Naive thymus-derived CD8-positive, alpha-beta T cell (primary cell): ENCODE measurements around the gene HAGHL. TPM values are rescaled to one million over a fixed set of nuclear protein-coding genes. Genes with fewer than 3 reads are reported as not detected.

ENCODE experiments used
- ATAC-seq, 2 donors: fragments of 150-1000 bp; cut with Tn5 transposase in 1 of 2; sonication (Bioruptor Pico), chemical (Tn5 transposase) in 1 of 2; 1 replicate in 1 of 2; 2 replicates in 1 of 2; pipeline ENCODE4 v1.10.0; 2021; ENCODE audit warnings: mild to moderate bottlenecking in 2 of 2, moderate library complexity in 2 of 2
- POLR2A ChIA-PET: fragments of 350-600 bp; sonication (Branson Sonifier 250); formaldehyde crosslinking; loops from one replicate; lab custom pipeline; 2021; ENCODE audit warnings: antibody characterized with exemption; lab: Charles Lee
- DNase-seq, 10 donors: peaks; one replicate each; pipeline versions ENCODE4 v3.0.0 to v3.0.0-alpha.2; 2020 to 2022
- H3K27ac Mint-ChIP-seq, 10 donors: one replicate each; pipeline ENCODE4 v1.8.0; 2020 to 2022; ENCODE audit warnings: mild to moderate bottlenecking in 10 of 10, mixed read lengths in 10 of 10, moderate library complexity in 4 of 10, inconsistent platforms in 1 of 10
- H3K27me3 Mint-ChIP-seq, 5 donors: one replicate each; pipeline ENCODE4 v1.8.0; 2021 to 2022; ENCODE audit warnings: mixed read lengths in 5 of 5
- H3K36me3 Mint-ChIP-seq, 3 donors: one replicate each; pipeline ENCODE4 v1.8.0; 2020 to 2022; ENCODE audit warnings: mixed read lengths in 3 of 3, mild to moderate bottlenecking in 2 of 3, inconsistent platforms in 1 of 3
- H3K4me1 Mint-ChIP-seq, 4 donors: one replicate each; pipeline ENCODE4 v1.8.0; 2021 to 2022; ENCODE audit warnings: mixed read lengths in 4 of 4
- H3K4me3 Mint-ChIP-seq, 10 donors: one replicate each; pipeline ENCODE4 v1.8.0; 2020 to 2022; ENCODE audit warnings: mild to moderate bottlenecking in 10 of 10, mixed read lengths in 10 of 10, moderate library complexity in 6 of 10, inconsistent platforms in 1 of 10
- H3K9me3 Mint-ChIP-seq, 9 donors: one replicate each; pipeline ENCODE4 v1.8.0; 2020 to 2022; ENCODE audit warnings: mixed read lengths in 9 of 9, mild to moderate bottlenecking in 3 of 9, inconsistent platforms in 1 of 9, moderate library complexity in 1 of 9
- polyA plus RNA-seq, 3 donors: library from polyadenylated mRNA; unstranded; fragments of 300-500 nt; fragmentation: Illumina TruSeq; gene quantifications; one replicate each; pipeline ENCODE4 v1.2.3, GENCODE V29; 2021
- total RNA-seq, 8 experiments: library from RNA in 2 of 8; stranded (reverse) in 2 of 8; gene quantifications; one replicate each; pipeline ENCODE4 v1.2.3 and lab custom pipeline; 2021 to 2026

Gene HAGHL
- total and polyA plus RNA-seq, 5 experiments from 2014 or later, result 5.0 to 67.0 (median 6.2) TPM

- peak overlapping the region in 1 of 10 donors; percentile 62 for H3K27ac Mint-ChIP-seq
- DNase-seq (no peak), ATAC-seq (no peak)
- H3K27me3 Mint-ChIP-seq, result peaks cover 0 to 2% (median 0%) of the 10 kb centered on the region in 5 donors
- H3K4me1 Mint-ChIP-seq, result peaks cover 15 to 47% (median 40%) of the 10 kb centered on the region in 4 donors
- POLR2A ChIA-PET, result interaction anchor here (1.9 to 21.0 kb wide), 4 partner anchors 17 to 68 kb away, joined by 4 to 411 read pairs (median 11); partner anchors contain the start of genes CCDC78, CIAO3, HAGHL and JMJD8
- H3K4me3 Mint-ChIP-seq, result peak overlapping the region in 1 of 10 donors; percentile 32
- no peaks in the 10 kb centered on the region for H3K36me3 Mint-ChIP-seq
- no peaks in the 10 kb centered on the region for H3K9me3 Mint-ChIP-seq
These were observed 9.3 kb upstream of the HAGHL start for GRCh38 chr16:717450-718245.

GRCh38 chr16:718389-718788, 8.5 kb upstream of the HAGHL start:
- ATAC-seq (no peak), DNase-seq (no peak)
- Mint-ChIP-seq H3K4me3 (peak overlapping the region in 3 of 10 donors; percentile 80 to 95 (median 91)), H3K4me1 (peaks cover 19 to 50% (median 44%) of the 10 kb centered on the region in 4 donors), H3K27me3 (no peaks in the 10 kb centered on the region), H3K27ac (peak overlapping the region in 3 of 10 donors; percentile 40 to 83 (median 51)), H3K9me3 (no peaks in the 10 kb centered on the region), H3K36me3 (no peaks in the 10 kb centered on the region)
- POLR2A ChIA-PET, result interaction anchor here (4.1 to 21.0 kb wide), 2 partner anchors 16 to 69 kb away, joined by 21 to 411 read pairs; partner anchors contain the start of genes CCDC78, CHTF18, CIAO3 and HAGHL

- DNase-seq (no peak), ATAC-seq (no peak)
- Mint-ChIP-seq H3K27ac (peak overlapping the region; percentile 32 to 90 (median 78)), H3K9me3 (no peaks in the 10 kb centered on the region), H3K4me1 (peaks cover 21 to 53% (median 44%) of the 10 kb centered on the region in 4 donors), H3K4me3 (peak overlapping the region; percentile 61 to 95 (median 84)), H3K36me3 (no peaks in the 10 kb centered on the region), H3K27me3 (no peaks in the 10 kb centered on the region)
- POLR2A ChIA-PET, result interaction anchor here (1.2 to 21.0 kb wide), 3 partner anchors 16 to 69 kb away, joined by 3 to 411 read pairs (median 21); partner anchors contain the start of genes CCDC78, CHTF18, CIAO3 and HAGHL
These were observed 8.0 kb upstream of the HAGHL start for GRCh38 chr16:718922-719321.

- Mint-ChIP-seq H3K27ac (peak overlapping the region; percentile 63 to 96 (median 88)), H3K4me3 (peak overlapping the region; percentile 79 to 95 (median 87)), H3K27me3 (no peaks in the 10 kb centered on the region), H3K4me1 (peaks cover 21 to 48% (median 41%) of the 10 kb centered on the region in 4 donors), H3K36me3 (no peaks in the 10 kb centered on the region), H3K9me3 (no peaks in the 10 kb centered on the region)
- DNase-seq (peak in 2 of 10 donors; percentile 53 to 55), ATAC-seq (peak; percentile 4 to 5)
- POLR2A ChIA-PET, result interaction anchor here (0.5 to 21.0 kb wide), 13 partner anchors 15 to 319 kb away, joined by 3 to 411 read pairs (median 3); partner anchors contain the start of genes CCDC78, CHTF18, CIAO3 and HAGHL
These were observed 7.0 kb upstream of the HAGHL start for GRCh38 chr16:719815-720446.

GRCh38 chr16:720447-720989, 6.4 kb upstream of the HAGHL start:
- Mint-ChIP-seq H3K36me3 (no peaks in the 10 kb centered on the region), H3K27me3 (no peaks in the 10 kb centered on the region), H3K9me3 (no peaks in the 10 kb centered on the region), H3K4me1 (peaks cover 21 to 52% (median 41%) of the 10 kb centered on the region in 4 donors), H3K27ac (peak overlapping the region; percentile 63 to 96 (median 88)), H3K4me3 (peak overlapping the region; percentile 79 to 95 (median 87))
- peak; percentile 19 to 27 for ATAC-seq
- POLR2A ChIA-PET, result interaction anchor here (0.7 to 21.0 kb wide), 16 partner anchors 8 to 320 kb away, joined by 3 to 411 read pairs (median 4); partner anchors contain the start of genes CCDC78, CHTF18, CIAO3 and HAGHL
- DNase-seq, result peak in 5 of 10 donors; percentile 33 to 47 (median 41)

GRCh38 chr16:720990-721764, 5.7 kb upstream of the HAGHL start, which contains the start of gene ANTKMT:
TSS of gene ANTKMT (plus strand) at chr16:721146. CDS start at chr16:721275, 129 bp downstream.
- Mint-ChIP-seq H3K9me3 (no peaks in the 10 kb centered on the region), H3K4me3 (peak within 1 kb of the TSS; percentile 79 to 95 (median 87)), H3K4me1 (peaks cover 25 to 51% (median 38%) of the 10 kb centered on the region in 4 donors), H3K36me3 (no peaks in the 10 kb centered on the region), H3K27ac (peak within 1 kb of the TSS; percentile 69 to 96 (median 91)), H3K27me3 (no peaks in the 10 kb centered on the region)
- POLR2A ChIA-PET, result interaction anchor here (0.8 to 21.0 kb wide), 14 partner anchors 9 to 321 kb away, joined by 3 to 411 read pairs (median 4); partner anchors contain the start of genes CCDC78, CHTF18, CIAO3 and HAGHL
- peak; percentile 71 for ATAC-seq
- DNase-seq, result peak; percentile 66 to 83 (median 78)

GRCh38 chr16:721765-722540, 5.0 kb upstream of the HAGHL start:
- Mint-ChIP-seq H3K27me3 (no peaks in the 10 kb centered on the region), H3K4me1 (peaks cover 24 to 46% (median 38%) of the 10 kb centered on the region in 4 donors), H3K9me3 (no peaks in the 10 kb centered on the region), H3K27ac (peak overlapping the region; percentile 26 to 95 (median 82)), H3K4me3 (peak overlapping the region; percentile 39 to 83 (median 78)), H3K36me3 (no peaks in the 10 kb centered on the region)
- peak; percentile 42 to 49 for ATAC-seq
- peak in 6 of 10 donors; percentile 41 to 56 (median 49) for DNase-seq
- POLR2A ChIA-PET, result interaction anchor here (0.5 to 21.0 kb wide), 14 partner anchors 10 to 486 kb away, joined by 3 to 411 read pairs (median 4); partner anchors contain the start of genes CCDC78, CHTF18, CIAO3 and HAGHL

- peak overlapping the region in 9 of 10 donors; percentile 44 to 83 (median 75) for H3K4me3 Mint-ChIP-seq
- no peak for DNase-seq
- H3K36me3 Mint-ChIP-seq, result no peaks in the 10 kb centered on the region
- POLR2A ChIA-PET, result interaction anchor here (1.4 to 23.0 kb wide), 6 partner anchors 6 to 63 kb away, joined by 3 to 411 read pairs (median 36); partner anchors contain the start of genes ANTKMT, CCDC78, CIAO3 and HAGHL
- peaks cover 24 to 46% (median 38%) of the 10 kb centered on the region in 4 donors for H3K4me1 Mint-ChIP-seq
- no peaks in the 10 kb centered on the region for H3K9me3 Mint-ChIP-seq
- no peak for ATAC-seq
- H3K27ac Mint-ChIP-seq, result peak overlapping the region in 9 of 10 donors; percentile 17 to 95 (median 80)
- H3K27me3 Mint-ChIP-seq, result no peaks in the 10 kb centered on the region
These were observed 3.9 kb upstream of the HAGHL start for GRCh38 chr16:722835-723633.

GRCh38 chr16:723695-724094, 3.2 kb upstream of the HAGHL start:
- peak overlapping the region in 5 of 10 donors; percentile 17 to 66 (median 39) for H3K27ac Mint-ChIP-seq
- no peaks in the 10 kb centered on the region for H3K36me3 Mint-ChIP-seq
- peaks cover 23 to 43% (median 33%) of the 10 kb centered on the region in 4 donors for H3K4me1 Mint-ChIP-seq
- POLR2A ChIA-PET, result interaction anchor here (0.9 to 23.0 kb wide), 5 partner anchors 7 to 87 kb away, joined by 3 to 411 read pairs (median 16); partner anchors contain the start of genes ANTKMT, CCDC78, CIAO3 and HAGHL
- DNase-seq, result no peak
- ATAC-seq, result no peak
- H3K9me3 Mint-ChIP-seq, result no peaks in the 10 kb centered on the region
- peak overlapping the region in 4 of 10 donors; percentile 36 to 48 (median 40) for H3K4me3 Mint-ChIP-seq
- no peaks in the 10 kb centered on the region for H3K27me3 Mint-ChIP-seq
